Stimulated activated CD8-positive, alpha-beta memory T cell treated with anti-CD3 and anti-CD28 coated beads, Interleukin-2, amount 100 ng/mL, for 48 hours (primary cell): ENCODE data around the gene PIAS1.
"Not testable (repeated sequence)": the region's sequence is repeated elsewhere in the genome, so short reads cannot be mapped to it uniquely, and the experiment has no call there.

Experiments used
- DNase-seq, 2 donors: peaks; one replicate each; pipeline ENCODE4 v3.0.0-alpha.2; 2020; ENCODE audit warnings: low read depth in 2 of 2

PIAS1 gene

DNA sequence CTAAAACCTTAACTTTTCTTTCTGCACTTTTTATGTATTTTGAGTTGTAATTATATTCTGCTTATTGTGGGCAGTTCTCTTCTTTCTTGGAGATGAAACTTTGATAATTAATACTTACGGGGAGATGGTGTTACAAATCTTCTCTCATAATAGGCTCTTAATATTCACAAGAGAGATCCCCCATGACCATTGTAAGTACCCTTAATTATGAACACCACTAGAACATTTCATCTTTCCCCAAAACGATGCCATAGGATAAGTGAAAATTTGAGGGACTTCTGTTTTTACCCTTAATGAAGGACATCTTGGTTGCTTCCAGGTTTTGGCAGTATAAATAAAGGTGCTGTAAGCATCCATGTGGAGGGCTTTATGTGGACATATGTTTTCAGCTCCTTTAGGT, 60.7 kb downstream of the PIAS1 start:
- no peak for DNase-seq

DNA sequence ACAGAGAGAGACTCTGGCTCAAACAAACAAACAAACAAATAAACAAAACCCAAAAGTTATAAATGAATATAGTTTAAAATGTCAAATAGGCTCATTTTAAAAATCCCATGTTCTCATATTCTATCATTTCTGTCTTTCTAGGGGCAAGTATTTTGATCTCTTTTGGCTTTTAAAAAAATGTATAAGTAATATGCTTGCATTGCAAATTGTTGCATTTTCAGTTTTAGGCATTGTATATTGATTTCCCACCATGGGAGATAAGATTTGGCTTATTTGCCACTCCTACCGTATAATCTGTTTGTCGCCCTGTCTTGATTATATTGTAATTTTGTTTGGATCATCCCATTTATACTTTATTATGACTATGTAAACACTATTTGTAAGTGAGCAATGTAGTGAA, 70.6 kb downstream of the PIAS1 start:
- no peak for DNase-seq

DNA sequence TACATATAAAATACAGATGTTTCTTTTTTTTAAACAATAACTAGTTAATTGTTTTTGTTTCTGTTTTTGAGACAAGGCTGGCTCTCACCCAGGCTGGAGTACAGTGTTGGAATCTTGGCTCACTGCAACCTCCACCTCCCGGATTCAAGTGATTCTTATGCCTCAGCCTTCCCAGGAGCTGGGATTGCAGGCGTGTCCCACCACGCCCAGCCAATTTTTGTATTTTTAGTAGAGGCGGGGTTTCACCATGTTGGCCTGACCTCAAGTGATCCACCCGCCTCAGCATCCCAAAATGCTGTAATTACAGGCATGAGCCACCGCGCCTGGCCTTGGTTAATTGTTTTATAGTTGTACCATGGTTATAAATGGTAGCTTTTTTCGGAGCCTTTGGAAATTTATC, 72.3 kb downstream of the PIAS1 start:
- DNase-seq, result no peak

- no peak for DNase-seq
These were observed 75.0 kb downstream of the PIAS1 start for GRCh38 chr15:68129072-68129471.

- DNase-seq, result no peak
These were observed 76.7 kb downstream of the PIAS1 start for GRCh38 chr15:68130851-68131250.

DNA sequence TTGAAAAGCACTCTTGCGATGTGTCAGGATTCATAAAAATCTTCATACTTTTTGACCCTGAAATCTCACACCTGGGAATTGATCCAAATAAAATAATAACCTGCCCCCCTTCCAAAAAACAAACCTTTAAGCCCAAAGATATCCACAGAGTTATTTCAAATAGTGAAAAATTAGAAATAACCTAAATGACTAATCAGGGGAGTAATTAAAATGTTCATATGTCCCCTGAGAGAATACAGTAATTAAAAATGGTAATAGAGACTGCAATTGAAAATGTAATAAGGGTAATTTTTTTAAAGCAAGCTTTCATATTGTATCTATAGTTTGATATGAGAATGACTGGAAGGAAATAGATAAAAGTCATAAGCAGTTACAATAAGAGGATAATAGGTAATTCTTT, 83.0 kb downstream of the PIAS1 start:
- no peak for DNase-seq

DNA sequence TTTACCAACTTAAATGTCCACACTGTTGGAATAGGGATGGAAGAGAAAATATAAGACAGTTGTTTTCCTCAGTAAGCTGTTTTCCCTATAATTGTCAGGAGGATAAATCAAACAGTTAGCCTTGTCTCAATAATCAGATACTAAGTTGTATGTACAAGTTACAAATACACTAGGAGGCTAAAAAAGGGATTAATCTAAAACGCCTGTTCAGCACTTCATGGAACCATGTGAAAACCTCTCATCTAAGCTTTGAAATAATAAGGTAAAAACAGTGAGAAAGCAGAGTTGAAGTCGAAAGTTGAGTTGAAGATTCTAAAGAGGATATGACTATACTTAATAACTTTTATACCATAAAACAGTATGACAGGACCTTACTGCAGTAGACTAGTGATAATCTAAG, 89.0 kb downstream of the PIAS1 start:
- no peak for DNase-seq

DNA sequence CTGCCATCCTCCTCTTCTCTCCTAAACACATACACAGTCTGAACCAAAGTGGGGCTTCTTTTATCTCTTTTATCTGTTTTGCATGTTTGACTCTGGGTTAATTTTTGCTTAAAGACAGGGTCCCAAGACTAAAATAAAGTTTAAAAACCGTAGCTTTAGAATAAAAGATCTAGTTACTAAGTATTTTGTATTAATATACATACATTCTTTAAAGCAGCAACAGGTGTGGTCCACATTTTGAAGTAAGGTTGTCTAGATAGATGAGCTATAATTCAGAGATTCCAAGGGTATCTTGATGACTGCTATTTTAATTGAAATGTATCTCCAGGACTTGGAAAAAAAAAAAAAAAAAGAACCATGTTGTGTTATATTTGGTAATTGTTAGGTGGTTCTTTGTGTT, 89.7 kb downstream of the PIAS1 start:
- no peak for DNase-seq

- no peak for DNase-seq
These were observed 91.6 kb downstream of the PIAS1 start for GRCh38 chr15:68145706-68146105.

- no peak for DNase-seq
These were observed 93.9 kb downstream of the PIAS1 start for GRCh38 chr15:68148039-68148438.

DNA sequence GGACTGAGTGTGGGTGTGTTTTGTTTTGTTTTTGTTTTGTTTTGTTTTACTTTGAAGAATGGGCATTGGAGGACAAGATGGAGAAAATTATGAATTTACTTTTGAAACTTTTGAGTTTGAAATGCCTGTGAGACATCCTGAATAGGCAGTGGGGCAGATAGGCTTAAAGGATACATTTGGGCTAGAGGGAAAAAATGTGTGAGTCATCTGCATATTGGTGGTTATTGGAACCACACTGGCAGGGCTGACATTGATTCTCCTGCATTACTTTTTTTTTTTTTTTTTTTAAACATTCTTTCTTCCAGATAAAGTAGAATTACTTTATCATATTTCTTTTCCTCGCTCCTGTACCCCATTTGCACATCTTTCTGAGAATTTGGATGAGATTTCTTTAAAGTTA, 94.9 kb downstream of the PIAS1 start:
- no peak for DNase-seq

DNA sequence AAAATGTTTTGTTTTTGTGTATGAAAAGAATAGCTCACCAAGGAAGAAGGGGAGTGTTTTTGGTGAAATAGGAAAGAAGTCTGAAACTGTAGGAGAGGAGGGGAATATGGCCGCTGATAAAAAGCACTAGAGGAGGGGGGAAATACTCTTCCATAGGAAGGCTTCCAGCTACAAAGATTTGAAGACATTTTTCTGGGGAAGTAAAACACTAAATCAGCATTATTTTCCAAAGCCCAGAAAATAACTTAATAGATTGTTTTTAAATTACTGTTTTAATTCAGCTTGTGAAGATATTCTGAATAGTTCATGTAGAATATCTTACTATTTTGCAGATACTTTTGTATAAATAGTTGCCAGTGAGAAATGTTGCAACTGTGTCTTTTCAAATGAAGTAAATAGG, 96.1 kb downstream of the PIAS1 start:
- DNase-seq, result no peak

DNA sequence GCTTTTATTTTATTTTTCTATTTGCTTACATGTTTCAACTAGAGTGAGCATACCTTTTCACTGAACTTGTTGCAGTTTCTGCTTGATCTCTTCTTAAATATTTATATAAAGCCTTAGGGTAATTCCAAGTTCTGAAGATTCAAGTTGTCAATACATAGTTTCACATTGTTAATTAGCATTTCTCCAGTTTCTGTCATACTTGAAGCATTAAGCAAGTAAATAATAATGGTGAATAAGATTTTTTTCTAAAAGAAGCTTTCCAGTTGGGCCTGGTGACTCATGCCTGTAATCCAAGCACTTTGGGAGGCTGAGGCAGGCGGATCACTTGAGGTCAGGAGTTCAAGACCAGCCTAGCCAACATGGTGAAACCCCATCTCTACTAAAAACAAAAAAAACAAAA, 97.2 kb downstream of the PIAS1 start:
- DNase-seq, result no peak

DNA sequence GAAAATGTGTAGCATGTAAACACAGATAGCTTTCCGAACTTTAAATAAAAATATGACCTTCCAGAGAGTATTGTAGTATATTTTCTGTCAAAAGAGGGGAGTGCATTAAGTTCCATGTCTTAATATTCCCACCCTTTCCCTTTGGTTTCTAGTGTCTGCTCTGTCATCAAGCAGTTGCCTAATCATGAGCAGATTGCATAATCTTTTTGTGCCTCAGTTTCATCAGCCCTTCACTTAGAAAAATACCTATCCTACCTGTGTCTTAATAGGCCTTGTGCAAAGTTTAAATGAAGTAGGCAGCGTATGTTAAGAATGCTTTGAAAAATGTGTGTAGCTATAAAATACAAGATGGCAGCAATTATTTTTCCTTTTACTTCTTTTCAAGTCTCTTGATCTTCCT, 98.2 kb downstream of the PIAS1 start:
- DNase-seq, result no peak

- DNase-seq, result no peak
These were observed 100.9 kb downstream of the PIAS1 start for GRCh38 chr15:68154923-68155559.

GRCh38 chr15:68157074-68157473, 103.0 kb downstream of the PIAS1 start:
- DNase-seq, result no peak

DNA sequence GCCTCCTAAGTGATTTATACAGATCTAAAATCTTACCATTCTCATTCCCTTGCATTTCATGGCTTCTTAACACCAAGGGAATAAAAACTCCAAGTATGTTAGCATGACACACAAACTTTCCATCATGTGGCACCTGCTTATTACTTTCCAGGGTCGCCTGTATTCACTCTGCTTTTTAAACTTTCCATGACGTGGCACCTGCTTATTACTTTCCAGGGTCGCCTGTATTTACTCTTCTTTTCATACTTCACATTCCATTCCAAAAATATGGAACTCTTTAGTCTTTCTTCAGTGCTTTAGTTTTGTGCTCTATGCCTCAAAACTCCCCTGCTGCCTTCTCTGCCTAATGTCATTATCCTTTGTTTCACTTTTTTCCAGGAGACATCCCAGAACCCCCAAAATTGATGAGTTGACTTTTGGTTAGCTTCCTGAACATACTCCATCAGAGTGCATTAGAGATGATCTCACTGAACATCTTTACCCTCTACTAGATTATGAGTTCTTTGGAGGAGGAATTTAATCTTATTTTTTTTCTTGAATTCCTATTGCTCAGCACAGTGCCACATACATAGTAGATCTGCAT, 104.0 kb downstream of the PIAS1 start:
- no peak for DNase-seq

- DNase-seq, result no peak
These were observed 109.1 kb downstream of the PIAS1 start for GRCh38 chr15:68163191-68163590.

DNA sequence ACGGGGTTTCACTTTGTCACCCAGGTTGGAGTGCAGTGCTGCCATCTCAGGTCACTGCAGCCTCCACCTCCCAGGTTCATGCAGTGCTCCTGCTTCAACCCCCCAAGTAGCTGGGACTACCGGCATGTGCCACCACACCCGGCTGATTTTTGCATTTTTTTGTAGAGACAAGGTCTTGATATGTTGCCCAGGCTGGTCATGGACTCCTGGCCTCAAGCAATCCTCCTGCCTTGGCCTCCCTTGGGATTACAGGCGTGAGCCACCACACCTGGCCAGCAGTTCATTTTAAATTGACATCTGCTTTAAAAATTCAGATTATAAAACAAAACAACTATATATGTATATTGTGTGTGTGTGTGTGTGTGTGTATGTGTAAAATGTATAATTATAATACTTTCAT, 112.7 kb downstream of the PIAS1 start:
- DNase-seq, result no peak

DNA sequence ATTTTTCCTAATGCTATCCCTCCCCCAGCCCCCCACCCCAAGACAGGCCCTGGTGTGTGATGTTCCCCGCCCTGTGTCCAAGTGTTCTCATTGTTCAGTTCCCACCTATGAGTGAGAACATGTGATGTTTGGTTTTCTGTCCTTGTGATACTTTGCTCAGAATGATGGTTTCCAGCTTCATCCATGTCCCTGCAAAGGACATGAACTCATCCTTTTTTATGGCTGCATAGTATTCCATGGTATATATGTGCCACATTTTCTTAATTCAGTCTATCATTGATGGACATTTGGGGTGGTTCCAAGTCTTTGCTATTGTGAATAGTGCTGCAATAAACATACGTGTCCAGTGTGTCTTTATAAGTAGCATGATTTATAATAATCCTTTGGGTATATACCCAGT, 117.9 kb downstream of the PIAS1 start:
- not testable (repeated sequence) for DNase-seq

GRCh38 chr15:68173119-68173518, 119.0 kb downstream of the PIAS1 start:
- DNase-seq, result no peak

DNA sequence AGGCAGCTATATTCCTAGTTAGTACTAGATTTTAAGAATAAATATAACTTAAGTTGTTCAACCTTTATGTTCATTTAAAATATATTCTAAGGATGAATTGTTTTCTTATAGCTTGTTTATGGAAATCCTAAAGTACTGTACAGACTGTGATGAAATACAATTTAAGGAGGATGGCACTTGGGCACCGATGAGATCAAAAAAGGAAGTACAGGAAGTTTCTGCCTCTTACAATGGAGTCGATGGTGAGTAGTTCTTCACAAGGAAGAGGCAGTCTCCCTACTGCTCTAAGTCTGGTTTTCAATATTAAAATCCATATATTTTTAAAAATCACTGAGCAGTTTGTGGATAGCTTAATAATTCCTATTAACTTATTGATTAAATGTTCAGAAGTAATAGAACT, 121.4 kb downstream of the PIAS1 start:
- no peak for DNase-seq

GRCh38 chr15:68176601-68177000, 122.5 kb downstream of the PIAS1 start:
- DNase-seq, result no peak

DNA sequence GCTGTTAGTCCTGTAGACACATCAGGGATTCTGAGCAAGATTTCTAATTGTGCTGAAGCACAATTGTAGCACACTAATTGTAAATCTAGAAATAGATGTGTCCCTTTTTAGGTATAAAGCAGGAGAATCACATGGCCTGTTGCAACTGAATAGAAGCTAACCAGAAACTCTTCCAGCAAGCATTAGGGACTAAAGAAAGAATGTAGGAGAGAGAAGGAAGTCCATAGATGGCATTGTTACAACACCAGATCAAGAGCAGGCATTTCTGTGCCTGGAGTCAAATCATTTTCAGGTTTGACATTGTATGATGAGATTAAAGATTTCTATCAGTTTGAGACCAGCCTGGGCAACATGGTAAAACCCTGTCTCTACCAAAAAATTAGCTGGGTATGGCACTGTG, 123.6 kb downstream of the PIAS1 start:
- DNase-seq, result no peak
